GM12873 (cell line): ENCODE data around the gene LSS.

ENCODE experiments used
- TF ChIP-seq, protein P1 (sequence below): IDR thresholded peaks from 2 replicates; pipeline ENCODE4 v1.5.1; 2012; ENCODE audit warnings: low read depth, mild to moderate bottlenecking, moderate library complexity, low read length, control low read depth; ENCODE audit not compliant: insufficient read depth; ENCODE audit errors: missing control alignments

LSS gene

DNA sequence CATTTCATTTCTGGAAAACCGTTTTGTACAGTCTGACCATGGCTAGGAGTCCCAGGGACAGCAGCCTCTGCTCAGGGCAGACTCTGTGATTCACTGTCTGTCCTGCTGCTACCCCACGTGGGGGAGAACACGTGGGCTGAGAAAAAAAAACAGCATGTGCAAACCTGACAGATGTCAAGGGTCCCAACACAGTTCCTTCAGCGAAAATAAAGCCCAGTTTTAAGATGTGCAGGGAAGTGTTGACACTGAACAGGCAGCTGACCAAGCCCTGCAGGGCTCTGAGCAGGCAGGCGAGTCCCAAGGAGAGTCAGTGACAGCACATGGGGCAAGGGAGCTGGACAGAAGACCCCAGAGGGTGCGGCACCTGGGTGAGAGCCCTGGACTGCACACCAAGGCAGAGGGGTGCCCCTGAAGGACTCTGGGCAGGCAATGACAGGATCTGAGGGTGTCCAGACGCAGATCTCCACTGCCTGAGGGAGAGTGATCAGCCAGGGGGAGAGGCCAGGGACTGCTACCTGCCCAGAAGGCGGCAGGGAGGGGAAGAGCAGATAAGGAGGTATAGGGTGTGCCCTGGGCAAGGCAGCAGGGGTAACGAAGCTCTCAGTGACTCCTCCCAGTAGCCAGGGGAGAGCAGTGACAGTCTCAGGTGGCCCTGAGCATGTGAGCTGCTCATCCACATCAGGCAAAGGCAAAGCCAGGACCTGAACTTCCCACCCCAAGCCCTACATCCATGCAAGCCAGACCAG lies 39.2 kb downstream of the LSS start:
- TF ChIP-seq, protein P1, sequence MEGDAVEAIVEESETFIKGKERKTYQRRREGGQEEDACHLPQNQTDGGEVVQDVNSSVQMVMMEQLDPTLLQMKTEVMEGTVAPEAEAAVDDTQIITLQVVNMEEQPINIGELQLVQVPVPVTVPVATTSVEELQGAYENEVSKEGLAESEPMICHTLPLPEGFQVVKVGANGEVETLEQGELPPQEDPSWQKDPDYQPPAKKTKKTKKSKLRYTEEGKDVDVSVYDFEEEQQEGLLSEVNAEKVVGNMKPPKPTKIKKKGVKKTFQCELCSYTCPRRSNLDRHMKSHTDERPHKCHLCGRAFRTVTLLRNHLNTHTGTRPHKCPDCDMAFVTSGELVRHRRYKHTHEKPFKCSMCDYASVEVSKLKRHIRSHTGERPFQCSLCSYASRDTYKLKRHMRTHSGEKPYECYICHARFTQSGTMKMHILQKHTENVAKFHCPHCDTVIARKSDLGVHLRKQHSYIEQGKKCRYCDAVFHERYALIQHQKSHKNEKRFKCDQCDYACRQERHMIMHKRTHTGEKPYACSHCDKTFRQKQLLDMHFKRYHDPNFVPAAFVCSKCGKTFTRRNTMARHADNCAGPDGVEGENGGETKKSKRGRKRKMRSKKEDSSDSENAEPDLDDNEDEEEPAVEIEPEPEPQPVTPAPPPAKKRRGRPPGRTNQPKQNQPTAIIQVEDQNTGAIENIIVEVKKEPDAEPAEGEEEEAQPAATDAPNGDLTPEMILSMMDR: no peak

DNA sequence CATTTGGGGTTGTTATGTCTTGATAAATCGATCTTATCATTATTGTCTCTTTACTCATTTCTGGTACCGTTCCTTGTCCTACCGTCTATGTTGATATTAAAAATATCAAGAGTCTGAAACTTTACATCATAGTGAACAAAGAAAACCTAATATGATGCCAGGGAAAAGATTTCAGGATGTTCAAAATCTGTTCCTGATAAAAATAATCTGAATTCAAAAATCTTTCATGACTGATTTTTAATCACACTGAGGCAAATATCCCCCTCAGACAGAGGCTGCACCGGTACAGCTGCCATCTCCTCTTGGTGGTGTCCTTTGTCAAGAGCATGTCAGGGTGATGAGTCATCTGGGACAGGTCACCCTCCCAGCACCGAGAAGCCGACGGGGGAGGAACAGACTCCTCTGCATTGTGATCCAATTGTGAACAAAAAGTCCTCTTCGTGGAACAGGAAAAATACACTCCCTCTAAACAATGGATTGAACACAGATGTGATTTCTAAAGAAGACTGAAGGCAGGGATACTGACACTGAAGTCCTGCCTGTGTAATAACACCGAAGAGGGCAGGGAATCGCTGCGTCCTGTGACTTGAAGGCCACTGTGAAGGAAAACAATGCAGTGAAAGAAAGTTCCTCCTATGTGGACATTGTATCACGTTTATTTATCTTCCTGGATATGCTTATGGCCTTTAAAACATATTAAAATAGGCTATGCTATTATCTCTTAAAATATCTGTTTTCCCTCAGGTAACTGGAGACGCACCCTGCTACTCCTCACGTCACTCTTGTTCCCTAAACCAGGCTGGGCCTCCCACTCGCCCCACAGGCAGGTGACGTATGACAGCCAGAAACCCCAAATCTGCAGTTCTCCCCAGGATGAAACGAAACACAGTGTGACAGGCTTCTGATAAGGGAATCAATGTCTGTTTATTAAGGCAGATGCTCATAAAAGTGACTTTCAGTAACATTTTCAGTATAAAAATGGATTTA lies 40.1 kb downstream of the LSS start:
- TF ChIP-seq, protein P1: no peak

- TF ChIP-seq, protein P1: no peak
Observed at GRCh38 chr21:46187814-46188213, 40.8 kb downstream of the LSS start.

GRCh38 chr21:46187261-46187660 lies 41.3 kb downstream of the LSS start:
- TF ChIP-seq, protein P1: no peak

GRCh38 chr21:46185716-46186115 lies 42.9 kb downstream of the LSS start:
- TF ChIP-seq, protein P1: no peak

DNA sequence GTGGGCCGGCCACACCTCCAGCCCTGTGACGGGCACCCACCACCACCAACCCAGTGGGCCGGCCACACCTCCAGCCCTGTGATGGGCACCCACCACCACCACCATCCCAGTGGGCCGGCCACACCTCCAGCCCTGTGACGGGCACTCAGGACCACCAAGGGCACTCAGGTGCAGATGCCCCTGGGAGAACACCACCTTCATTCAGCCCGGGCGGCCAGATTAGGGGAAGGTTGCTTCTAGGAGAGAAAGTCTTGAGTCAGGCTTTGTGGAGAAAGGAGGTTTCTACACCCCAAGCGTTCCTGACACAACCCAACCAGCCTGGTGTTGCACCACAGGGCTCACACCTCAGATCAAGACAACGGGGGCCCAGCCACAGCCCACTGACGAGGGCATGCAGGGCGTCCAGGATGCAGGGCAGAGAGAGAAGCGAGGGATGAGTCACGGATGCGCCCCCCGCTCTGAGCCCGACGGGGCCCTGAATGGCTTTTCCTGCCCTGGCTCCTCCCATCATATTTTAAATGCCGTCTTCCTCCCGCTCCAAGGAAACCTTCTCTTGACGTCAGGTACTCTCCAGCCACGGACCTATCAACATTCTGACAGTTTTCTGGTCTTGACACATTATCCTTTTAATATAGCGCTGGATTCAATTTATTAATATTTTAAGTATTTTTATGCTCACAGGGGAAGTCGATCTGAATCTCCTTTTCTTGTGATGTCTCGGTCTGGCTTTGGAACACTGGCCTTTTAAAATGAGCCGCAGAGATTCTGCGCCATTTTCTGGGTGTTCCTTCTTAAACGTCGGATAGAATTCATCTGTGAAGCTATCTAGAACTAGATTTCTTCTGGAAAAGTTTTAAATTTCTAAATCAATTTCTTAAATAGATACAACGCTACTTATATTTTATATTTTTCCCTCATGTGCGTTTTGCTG lies 43.7 kb downstream of the LSS start:
- TF ChIP-seq, protein P1: no peak
